ENCODE measurements around the gene DCAKD. TPM values are rescaled to one million over a fixed set of nuclear protein-coding genes. Genes with fewer than 3 reads are reported as not detected.

DCAKD gene
- polyA plus RNA-seq, 3 donors from 2014 or later: 8.3 to 22.9 (median 9.3) TPM

- Mint-ChIP-seq H3K4me1 (no peaks in the 10 kb centered on the region), H3K36me3 (peaks cover 3 to 46% (median 25%) of the 10 kb centered on the region in 3 donors), H3K9me3 (no peaks in the 10 kb centered on the region), H3K27ac (no peak overlapping the region), H3K4me3 (no peak overlapping the region), H3K27me3 (ENCODE audit: low read depth in 3 of 3) (no peaks in the 10 kb centered on the region)
- DNase-seq: no peak
Measured at GRCh38 chr17:45086865-45087503, 35.6 kb upstream of the DCAKD start.

- H3K27ac Mint-ChIP-seq: no peak overlapping the region
- DNase-seq: no peak
- H3K36me3 Mint-ChIP-seq: peaks cover 3 to 50% (median 27%) of the 10 kb centered on the region in 3 donors
- H3K27me3 Mint-ChIP-seq (ENCODE audit: low read depth in 3 of 3): no peaks in the 10 kb centered on the region
- no peak overlapping the region for H3K4me3 Mint-ChIP-seq
- H3K4me1 Mint-ChIP-seq: peaks cover 0 to under 1% of the 10 kb centered on the region in 2 donors
- no peaks in the 10 kb centered on the region for H3K9me3 Mint-ChIP-seq
Measured at GRCh38 chr17:45086391-45086790, 35.0 kb upstream of the DCAKD start.

DNA sequence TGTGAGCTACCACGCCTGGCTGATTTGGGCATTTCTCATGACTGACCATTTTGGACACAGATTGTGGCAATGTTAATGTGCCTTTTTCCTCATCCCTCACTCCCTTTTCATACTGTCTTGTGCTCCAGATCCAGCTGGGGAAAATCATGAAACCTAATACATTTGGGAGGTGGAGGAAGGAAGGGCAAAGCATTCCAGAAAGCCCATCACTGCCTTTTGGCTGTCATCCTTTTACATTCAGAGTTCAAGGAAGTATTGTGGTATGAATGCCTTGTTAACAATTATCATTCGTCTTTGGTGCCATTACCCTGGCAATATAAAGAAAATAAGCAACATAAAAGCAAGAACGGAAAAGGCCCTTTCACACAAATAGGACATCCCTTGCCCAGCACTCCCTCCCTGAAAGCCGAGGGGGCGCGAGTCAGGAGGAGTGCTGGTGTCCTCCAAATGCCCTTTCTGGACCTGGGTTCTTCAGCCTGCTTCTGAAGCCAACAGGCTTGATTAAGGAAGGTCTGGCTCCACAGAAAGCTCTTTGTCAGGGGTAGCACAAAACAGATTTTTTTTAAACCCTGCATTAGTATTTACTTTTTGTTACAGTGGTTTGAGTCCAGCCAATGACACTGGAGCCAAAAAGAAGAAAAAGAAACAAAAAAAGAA, 29.7 kb upstream of the DCAKD start:
- H3K36me3 Mint-ChIP-seq: peaks cover under 1 to 21% (median 14%) of the 10 kb centered on the region in 3 donors
- peak overlapping the region in 1 of 6 donors; percentile 30 for H3K27ac Mint-ChIP-seq
- no peaks in the 10 kb centered on the region for H3K27me3 Mint-ChIP-seq (ENCODE audit: low read depth in 3 of 3)
- H3K4me1 Mint-ChIP-seq: peaks cover 9 to 20% of the 10 kb centered on the region in 2 donors
- no peaks in the 10 kb centered on the region for H3K9me3 Mint-ChIP-seq
- no peak overlapping the region for H3K4me3 Mint-ChIP-seq
- no peak for DNase-seq

DNA sequence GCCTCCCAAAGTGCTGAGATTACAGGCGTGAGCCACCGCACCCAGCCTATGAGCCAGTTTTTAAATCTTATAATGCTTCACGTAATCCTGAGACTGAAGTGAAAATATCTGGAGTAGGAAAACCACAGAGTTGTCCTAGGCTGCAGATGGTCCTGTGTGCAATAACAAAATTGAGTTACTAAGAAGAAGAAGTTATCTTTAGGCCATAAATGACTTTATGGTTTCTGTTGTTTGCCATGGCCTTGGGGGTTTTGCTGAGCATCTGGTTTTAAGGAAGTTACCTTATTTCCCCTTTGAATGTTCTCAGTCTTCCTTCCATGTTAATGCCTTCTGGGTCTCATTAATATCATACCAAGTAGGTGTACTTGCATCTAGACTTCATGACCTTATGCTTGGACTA, 26.2 kb upstream of the DCAKD start:
- Mint-ChIP-seq H3K27me3 (ENCODE audit: low read depth in 3 of 3) (no peaks in the 10 kb centered on the region), H3K27ac (peak overlapping the region in 3 of 6 donors; percentile 26 to 67 (median 50)), H3K4me1 (peaks cover 11 to 35% of the 10 kb centered on the region in 2 donors), H3K4me3 (no peak overlapping the region), H3K9me3 (no peaks in the 10 kb centered on the region), H3K36me3 (peaks cover 3 to 12% (median 9%) of the 10 kb centered on the region in 3 donors)
- no peak for DNase-seq

- Mint-ChIP-seq H3K36me3 (peaks cover 0 to 12% (median 3%) of the 10 kb centered on the region in 3 donors), H3K27me3 (ENCODE audit: low read depth in 3 of 3) (no peaks in the 10 kb centered on the region), H3K4me1 (peaks cover 11 to 35% of the 10 kb centered on the region in 2 donors), H3K4me3 (no peak overlapping the region), H3K27ac (peak overlapping the region in 1 of 6 donors; percentile 50), H3K9me3 (no peaks in the 10 kb centered on the region)
- no peak for DNase-seq
Measured at GRCh38 chr17:45073414-45074070, 22.1 kb upstream of the DCAKD start.

GRCh38 chr17:45070809-45071208, 19.4 kb upstream of the DCAKD start:
- no peaks in the 10 kb centered on the region for H3K9me3 Mint-ChIP-seq
- H3K4me1 Mint-ChIP-seq: peaks cover 9 to 30% of the 10 kb centered on the region in 2 donors
- H3K4me3 Mint-ChIP-seq: no peak overlapping the region
- H3K36me3 Mint-ChIP-seq: peaks cover 0 to 12% (median 0%) of the 10 kb centered on the region in 3 donors
- no peak overlapping the region for H3K27ac Mint-ChIP-seq
- no peak for DNase-seq
- no peaks in the 10 kb centered on the region for H3K27me3 Mint-ChIP-seq (ENCODE audit: low read depth in 3 of 3)

- no peaks in the 10 kb centered on the region for H3K9me3 Mint-ChIP-seq
- H3K27me3 Mint-ChIP-seq (ENCODE audit: low read depth in 3 of 3): no peaks in the 10 kb centered on the region
- no peak for DNase-seq
- H3K36me3 Mint-ChIP-seq: peaks cover 0 to 12% (median 0%) of the 10 kb centered on the region in 3 donors
- H3K4me1 Mint-ChIP-seq: peaks cover 14 to 35% of the 10 kb centered on the region in 2 donors
- H3K4me3 Mint-ChIP-seq: no peak overlapping the region
- H3K27ac Mint-ChIP-seq: no peak overlapping the region
Measured at GRCh38 chr17:45070001-45070400, 18.6 kb upstream of the DCAKD start.

DNA sequence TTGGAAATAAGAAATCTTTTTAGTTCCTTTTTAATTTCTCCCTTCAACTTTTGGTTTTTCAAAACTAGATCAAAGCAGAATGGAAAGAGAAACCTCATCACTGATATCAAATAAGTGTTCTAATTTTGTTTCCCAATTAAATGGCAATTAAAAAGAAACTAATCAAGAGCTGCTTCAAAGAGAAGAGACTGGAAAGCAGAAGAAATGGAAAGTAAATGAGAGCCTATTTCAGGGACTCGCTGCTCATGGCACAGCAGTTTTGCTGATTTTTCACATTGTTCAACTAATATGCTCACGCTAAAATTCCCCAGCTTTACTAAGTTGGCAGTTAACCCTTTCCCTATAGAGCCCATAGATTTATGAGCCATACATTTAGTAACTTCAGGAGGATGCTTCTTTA, 16.2 kb upstream of the DCAKD start:
- Mint-ChIP-seq H3K9me3 (no peaks in the 10 kb centered on the region), H3K27me3 (ENCODE audit: low read depth in 3 of 3) (no peaks in the 10 kb centered on the region), H3K36me3 (peaks cover 0 to 8% (median 0%) of the 10 kb centered on the region in 3 donors), H3K4me1 (peaks cover 24 to 45% of the 10 kb centered on the region in 2 donors), H3K27ac (peak overlapping the region in 2 of 6 donors; percentile 37 to 43), H3K4me3 (no peak overlapping the region)
- no peak for DNase-seq

GRCh38 chr17:45063198-45063597, 11.8 kb upstream of the DCAKD start:
- H3K4me1 Mint-ChIP-seq: peaks cover 54 to 80% of the 10 kb centered on the region in 2 donors
- no peaks in the 10 kb centered on the region for H3K9me3 Mint-ChIP-seq
- no peaks in the 10 kb centered on the region for H3K36me3 Mint-ChIP-seq
- peak overlapping the region in 1 of 5 donors; percentile 13 for H3K4me3 Mint-ChIP-seq
- H3K27me3 Mint-ChIP-seq (ENCODE audit: low read depth in 3 of 3): peaks cover 4 to 9% (median 7%) of the 10 kb centered on the region in 3 donors
- no peak for DNase-seq
- peak overlapping the region in 1 of 6 donors; percentile 16 for H3K27ac Mint-ChIP-seq

- DNase-seq: no peak
- H3K4me1 Mint-ChIP-seq: peaks cover 50 to 67% of the 10 kb centered on the region in 2 donors
- H3K27ac Mint-ChIP-seq: peak overlapping the region; percentile 94 to 100 (median 98)
- peaks cover 4 to 9% (median 8%) of the 10 kb centered on the region in 3 donors for H3K27me3 Mint-ChIP-seq (ENCODE audit: low read depth in 3 of 3)
- H3K36me3 Mint-ChIP-seq: no peaks in the 10 kb centered on the region
- H3K4me3 Mint-ChIP-seq: peak overlapping the region; percentile 93 to 100 (median 97)
- H3K9me3 Mint-ChIP-seq: no peaks in the 10 kb centered on the region
Measured at GRCh38 chr17:45061606-45062205, 10.3 kb upstream of the DCAKD start.

GRCh38 chr17:45060797-45061605, 9.6 kb upstream of the DCAKD start, which contains the start of gene NMT1:
Gene NMT1, plus strand, starts transcription at chr17:45061317. Its CDS starts 13 bp downstream, at chr17:45061330.
- Mint-ChIP-seq H3K27me3 (ENCODE audit: low read depth in 3 of 3) (peaks cover 4 to 9% (median 8%) of the 10 kb centered on the region in 3 donors), H3K4me3 (peak within 1 kb of the TSS; percentile 93 to 100 (median 97)), H3K36me3 (no peaks in the 10 kb centered on the region), H3K9me3 (no peaks in the 10 kb centered on the region), H3K27ac (peak within 1 kb of the TSS; percentile 94 to 100 (median 98)), H3K4me1 (peaks cover 50 to 64% of the 10 kb centered on the region in 2 donors)
- peak; percentile 97 to 98 (median 97) for DNase-seq

DNA sequence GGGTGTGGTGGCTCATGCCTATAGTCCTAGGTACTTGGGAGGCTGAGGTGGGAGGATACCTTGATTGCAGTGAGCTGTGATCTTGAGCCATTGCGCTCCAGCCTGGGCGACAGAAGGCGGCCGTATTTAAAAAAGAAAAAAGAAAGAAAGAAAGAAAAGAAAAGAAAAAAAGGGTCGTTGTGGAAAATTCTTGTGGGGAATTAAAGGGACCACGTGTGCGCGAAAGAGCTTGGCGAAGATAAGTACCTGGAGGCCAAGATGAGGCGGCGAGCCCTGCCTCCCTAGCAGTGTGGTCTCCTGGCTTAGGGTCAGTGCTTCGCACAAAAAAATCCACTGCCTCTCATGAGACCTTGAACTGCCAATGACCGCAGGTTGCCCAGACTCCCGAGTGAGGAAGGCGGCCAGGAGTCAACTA, 9.0 kb upstream of the DCAKD start:
- Mint-ChIP-seq H3K9me3 (no peaks in the 10 kb centered on the region), H3K27ac (peak overlapping the region; percentile 94 to 100 (median 98)), H3K27me3 (ENCODE audit: low read depth in 3 of 3) (peaks cover 5 to 9% (median 8%) of the 10 kb centered on the region in 3 donors), H3K36me3 (no peaks in the 10 kb centered on the region), H3K4me1 (peaks cover 47 to 59% of the 10 kb centered on the region in 2 donors), H3K4me3 (peak overlapping the region; percentile 93 to 100 (median 97))
- DNase-seq: no peak
